ENCODE measurements around the gene DBH.

Gene DBH

DNA sequence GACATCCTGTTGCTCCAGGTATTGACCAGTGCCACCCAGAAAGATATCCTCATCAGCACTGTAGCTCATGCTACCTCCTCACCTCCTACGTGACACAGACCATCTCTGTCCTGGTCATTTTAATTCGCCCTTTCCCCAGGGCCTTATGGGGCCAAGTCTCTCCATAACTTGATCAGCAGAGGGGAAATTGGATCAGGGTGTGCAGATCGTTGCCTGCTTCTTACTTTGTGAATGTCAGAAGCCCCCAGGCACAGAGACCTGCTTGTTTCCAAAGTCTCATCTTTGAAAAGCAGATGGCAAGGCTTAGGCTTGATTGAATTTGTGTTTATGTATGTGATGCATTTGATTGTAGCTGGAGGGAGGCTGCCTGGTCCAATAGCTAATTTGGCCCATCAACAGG is 8.8 kb upstream of the DBH start:
- DNase-seq = no peak

- no peak for DNase-seq
These were observed 7.4 kb upstream of the DBH start for GRCh38 chr9:133628766-133629165.

DNA sequence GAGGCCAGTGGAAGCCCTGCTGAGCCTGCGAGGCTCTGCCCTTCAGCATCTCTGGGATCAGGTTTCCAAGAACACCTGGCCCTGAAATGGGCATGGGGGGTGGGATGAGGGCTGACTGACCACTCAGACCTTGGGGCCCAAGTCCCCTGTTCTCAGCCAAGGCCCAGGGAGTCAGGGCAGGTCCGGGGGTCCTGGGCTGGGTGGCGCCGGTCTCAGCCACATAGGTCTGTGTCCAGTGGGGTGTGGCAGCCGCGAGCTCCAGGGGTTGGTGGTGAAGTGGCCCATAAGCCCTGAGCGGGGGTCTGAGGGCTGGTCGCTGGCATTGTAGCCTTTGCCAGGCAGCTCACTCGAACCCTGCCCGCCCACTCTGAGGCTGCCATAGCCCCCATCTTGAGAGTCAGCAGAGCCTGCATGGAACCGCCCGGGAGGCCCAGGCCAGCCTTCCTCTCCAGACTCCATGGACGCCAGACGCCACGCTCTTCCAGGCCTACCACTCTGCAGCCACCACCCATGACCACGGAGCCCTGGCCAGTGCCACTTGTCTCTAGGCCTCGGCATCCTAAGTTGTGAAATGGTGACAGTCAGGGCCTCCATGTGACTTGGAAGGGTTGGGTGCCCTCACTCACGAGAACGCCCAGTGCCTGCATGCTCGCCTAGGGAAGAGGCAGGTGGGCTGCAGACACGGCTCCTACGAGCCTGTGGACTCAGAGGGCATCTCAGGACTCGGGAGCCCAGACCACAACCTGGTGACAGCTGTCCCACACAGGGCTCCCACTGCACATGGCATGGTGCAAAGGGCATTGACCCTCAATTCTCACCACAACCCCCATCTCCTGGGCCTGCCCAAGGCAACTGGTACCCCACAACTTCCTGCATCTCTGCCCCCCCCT is 6.7 kb upstream of the DBH start:
- no peak for DNase-seq

DNA sequence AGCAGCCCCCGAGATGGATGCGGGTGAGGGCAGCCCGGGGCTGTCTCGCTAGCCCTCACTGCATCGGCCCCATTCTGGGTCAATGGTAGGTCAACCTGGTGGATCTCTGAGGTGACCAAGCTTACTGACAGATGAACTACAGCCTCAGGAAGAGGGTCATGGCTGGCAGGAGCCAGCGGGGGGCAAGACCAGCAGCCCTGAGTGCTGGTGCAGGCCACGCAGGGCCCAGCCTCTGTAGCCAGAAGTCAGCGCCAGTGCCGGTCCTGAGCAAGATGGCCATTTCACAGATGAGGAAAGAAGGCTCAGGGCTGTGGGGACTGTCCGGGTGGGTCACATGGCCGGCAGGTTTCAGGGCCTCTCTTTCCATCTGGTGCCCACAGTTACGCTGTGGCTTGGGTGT is 5.1 kb upstream of the DBH start:
- DNase-seq = no peak

DNA sequence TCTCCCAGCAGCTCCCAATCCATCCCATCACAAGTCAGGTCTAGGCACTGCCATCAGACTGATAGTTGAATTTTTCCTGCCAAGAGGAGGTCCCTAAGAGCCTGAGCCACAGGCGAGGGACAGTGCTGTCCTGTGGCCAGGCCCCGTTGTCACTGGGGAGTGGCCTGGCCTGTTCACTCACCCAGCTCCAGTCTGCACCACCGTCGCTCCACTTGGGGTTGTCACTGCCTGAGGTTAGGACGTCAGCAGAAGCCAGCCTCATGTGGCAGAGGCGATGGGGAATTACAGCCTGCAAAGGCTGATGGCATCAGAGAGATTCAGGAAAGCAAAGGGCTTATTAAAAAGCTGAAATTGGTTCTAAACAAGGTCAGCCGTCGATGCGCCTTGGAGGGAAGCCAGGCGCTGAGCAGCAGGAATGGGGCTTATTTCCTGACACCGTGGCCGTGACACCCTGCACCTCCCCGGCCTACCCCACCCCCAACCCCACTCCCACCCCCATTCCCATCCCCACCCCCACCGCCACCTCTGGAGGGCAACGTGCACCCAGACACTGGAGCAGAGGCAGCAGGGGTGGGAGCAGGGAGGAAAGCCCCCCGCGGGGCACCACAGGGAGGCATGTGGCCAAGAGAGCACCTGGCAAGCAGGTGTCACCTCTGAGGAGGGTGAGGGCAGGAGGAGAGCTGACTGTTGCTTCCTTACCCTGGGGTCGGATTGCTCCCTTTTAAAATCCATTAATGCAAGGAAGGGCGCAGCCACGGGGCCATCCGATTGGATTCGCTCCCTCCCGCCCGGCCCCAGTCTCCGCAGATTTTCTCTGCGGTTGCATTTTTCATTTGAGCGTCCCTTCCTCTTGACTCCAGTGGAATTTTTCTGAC is 3.1 kb upstream of the DBH start:
- DNase-seq = no peak

DNA sequence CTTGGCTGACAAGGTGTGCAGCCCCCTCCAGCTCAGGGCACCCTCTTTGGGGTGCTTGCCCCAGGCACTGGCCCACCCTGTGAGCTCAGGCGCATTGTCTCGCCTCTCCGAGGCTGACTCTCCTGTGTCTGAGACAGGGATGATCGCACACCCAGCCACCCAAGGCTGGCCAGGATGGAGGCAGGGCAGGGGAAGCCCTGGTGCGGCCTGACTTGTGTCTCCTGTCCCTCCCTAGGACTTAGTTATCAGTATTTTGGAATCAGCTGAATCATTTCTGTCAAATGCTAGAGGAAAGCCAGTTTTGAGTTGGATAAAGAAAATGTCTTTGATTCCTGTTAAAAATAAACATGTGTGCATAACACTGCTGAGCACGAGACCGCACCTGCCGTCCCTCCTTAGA is 2.5 kb upstream of the DBH start:
- DNase-seq = no peak

DNA sequence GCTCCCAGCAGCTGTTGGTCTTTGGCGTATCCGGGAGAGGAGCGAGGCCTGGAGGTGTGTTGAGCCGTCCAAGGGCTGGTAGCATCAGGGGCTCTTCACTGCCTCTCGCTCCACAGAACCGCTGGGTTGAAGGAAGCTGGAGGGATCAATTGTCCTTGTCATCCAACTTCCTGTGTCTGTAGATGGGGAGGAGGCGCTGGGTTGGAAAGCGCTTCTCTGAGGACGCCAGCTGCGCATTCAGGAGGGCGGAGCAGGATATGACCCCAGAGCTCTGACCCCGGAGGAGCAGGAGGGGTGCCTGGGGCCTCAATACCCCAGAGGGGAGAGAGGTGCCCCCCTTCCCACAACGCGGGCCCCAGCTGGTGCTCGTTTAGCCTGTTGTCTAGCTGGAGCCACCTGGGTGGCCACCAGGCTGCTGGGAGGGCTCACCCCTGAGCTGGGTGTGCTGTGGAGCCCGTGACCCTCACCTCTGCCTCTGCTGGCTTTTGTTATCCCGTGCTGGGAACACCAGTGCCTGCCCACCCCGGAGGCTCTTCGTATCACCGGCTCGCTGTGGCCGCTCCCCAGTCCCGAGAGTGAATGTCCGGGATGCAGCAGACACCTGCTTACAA is 2.0 kb upstream of the DBH start:
- no peak for DNase-seq

- DNase-seq = no peak
These were observed 1.1 kb upstream of the DBH start for GRCh38 chr9:133635098-133635497.

GRCh38 chr9:133636902-133637301 is 739 bp downstream of the DBH start:
- no peak for DNase-seq

GRCh38 chr9:133637451-133638055 is 1.4 kb downstream of the DBH start:
- no peak for DNase-seq

GRCh38 chr9:133638076-133638475 is 1.9 kb downstream of the DBH start:
- DNase-seq = no peak

GRCh38 chr9:133638711-133639110 is 2.5 kb downstream of the DBH start:
- no peak for DNase-seq

- no peak for DNase-seq
These were observed 3.5 kb downstream of the DBH start for GRCh38 chr9:133639613-133640012.

DNA sequence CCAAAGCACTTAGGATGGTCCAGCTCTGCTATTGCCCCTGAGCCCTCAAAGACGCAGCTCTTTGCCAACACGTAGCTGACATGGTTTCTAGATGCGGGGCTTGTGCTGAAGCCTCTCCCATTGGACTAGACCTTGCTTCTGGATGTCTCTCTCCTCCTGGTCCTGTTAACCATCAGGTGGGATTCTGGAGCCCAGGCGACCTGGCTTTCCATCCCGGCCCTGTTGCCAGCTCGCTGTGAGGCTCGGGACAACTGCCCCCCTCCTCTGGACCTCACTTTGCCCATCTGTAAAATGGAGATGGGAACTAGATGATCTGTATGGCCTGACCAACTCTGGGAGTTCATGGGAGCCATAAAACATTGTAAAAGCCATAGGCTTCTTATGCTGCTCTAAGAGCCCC is 4.0 kb downstream of the DBH start:
- no peak for DNase-seq

GRCh38 chr9:133640580-133641395 is 4.6 kb downstream of the DBH start:
- DNase-seq = no peak

- no peak for DNase-seq
These were observed 5.2 kb downstream of the DBH start for GRCh38 chr9:133641396-133641655.

DNA sequence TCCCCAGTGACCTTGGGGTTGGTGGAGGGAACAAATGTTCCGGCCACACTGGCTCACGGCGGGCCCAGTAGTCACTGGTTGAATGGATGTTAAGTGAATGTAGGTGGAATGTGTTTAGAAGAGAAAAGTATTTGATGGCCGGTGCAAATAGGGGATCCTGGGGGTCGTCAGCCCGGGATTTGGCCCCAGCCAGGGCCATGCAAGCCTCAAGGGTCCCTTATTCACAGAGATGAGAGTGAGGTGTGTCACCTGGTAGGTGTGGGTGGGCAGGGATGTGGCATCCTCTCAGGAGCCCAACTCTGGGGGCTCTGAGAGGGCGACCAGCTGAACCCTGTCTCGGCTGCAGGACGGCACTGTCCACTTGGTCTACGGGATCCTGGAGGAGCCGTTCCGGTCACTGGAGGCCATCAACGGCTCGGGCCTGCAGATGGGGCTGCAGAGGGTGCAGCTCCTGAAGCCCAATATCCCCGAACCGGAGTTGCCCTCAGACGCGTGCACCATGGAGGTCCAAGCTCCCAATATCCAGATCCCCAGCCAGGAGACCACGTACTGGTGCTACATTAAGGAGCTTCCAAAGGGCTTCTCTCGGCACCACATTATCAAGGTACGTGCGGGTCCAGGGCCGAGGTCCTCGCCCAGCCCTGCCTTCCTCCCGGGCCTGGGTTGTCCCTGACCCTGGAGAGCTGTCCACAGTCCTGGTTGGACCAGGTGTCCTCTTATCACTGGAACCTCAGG is 5.9 kb downstream of the DBH start:
- no peak for DNase-seq

DNA sequence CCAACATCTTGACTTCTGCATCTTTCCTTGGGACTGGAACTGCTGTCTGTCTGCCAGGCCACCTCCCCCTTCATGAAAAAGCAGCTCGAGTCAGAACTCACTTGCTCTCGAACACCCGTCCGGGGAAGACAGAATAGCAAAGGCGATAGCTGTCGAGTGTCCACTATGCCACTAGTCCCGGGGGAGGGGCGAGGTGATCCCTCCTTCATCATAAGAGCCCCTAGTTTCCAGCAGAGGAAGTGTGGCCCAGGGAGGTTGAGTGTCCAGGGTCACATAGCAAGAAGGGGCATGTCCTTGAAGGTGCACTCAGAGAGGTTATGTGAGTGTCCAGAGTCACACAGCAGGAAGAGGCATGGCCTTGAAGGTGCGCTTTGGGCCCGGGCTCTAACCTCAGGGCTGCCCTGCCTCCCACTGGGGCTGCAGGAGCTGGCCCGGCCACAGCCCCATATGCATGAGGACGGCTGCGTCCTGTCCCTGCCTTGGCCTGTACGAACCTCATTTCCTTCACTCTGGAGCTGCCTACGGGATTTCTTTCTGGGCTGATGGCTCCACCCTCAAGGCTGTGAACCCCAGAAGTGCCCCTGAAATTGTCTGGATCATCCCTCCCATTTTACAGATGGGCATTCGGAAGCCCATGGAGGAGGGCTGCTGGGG is 6.7 kb downstream of the DBH start:
- no peak for DNase-seq

DNA sequence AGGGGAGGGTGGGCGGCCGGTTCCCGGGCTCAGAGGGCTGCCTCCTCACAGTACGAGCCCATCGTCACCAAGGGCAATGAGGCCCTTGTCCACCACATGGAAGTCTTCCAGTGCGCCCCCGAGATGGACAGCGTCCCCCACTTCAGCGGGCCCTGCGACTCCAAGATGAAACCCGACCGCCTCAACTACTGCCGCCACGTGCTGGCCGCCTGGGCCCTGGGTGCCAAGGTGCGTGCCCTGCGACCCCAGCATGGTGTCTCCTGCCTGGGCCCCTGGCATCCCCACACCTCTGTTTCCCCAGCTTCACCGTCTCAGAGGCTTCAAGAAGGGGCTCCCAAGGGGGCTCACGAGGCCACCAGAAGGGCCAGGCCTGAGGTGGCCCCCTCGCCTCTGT is 7.2 kb downstream of the DBH start:
- DNase-seq = no peak

- DNase-seq = no peak
These were observed 8.0 kb downstream of the DBH start for GRCh38 chr9:133643978-133644760.

Measured in stimulated activated CD4-positive, alpha-beta T cell treated with anti-CD3 and anti-CD28 coated beads, Interleukin-15, amount 100 ng/mL, for 24 hours (primary cell).